GM23338 (cell line): ENCODE results near the gene SMG1. TPM values are rescaled to one million over a fixed set of nuclear protein-coding genes. Genes with fewer than 3 reads are reported as not detected.
"Not testable (repeated sequence)": the region's sequence is repeated elsewhere in the genome, so short reads cannot be mapped to it uniquely, and the experiment has no call there.

Source experiments
- ATAC-seq: fragments of 200-7000 bp; cut with Tn5 transposase; 3 replicates; pipeline ENCODE4 v1.9.1; 2020
- DNase-seq: peaks from one replicate; pipeline ENCODE4 v3.0.0-alpha.2; 2015; ENCODE audit warnings: low spot score
- H2AFZ ChIP-seq: fragments of 200-600 bp; sonication (generic); 2 replicates; pipeline ENCODE4 v1.8.0; 2016; ENCODE audit warnings: antibody characterized with exemption, mild to moderate bottlenecking, moderate library complexity
- H3F3A ChIP-seq: fragments of 200-600 bp; sonication (generic); replicated peaks from 2 replicates; pipeline ENCODE4 v1.8.0; 2017; ENCODE audit warnings: antibody characterized with exemption, mixed run types, low read depth
- H3K27ac ChIP-seq: fragments of 200-600 bp; sonication (generic); 2 replicates; pipeline ENCODE4 v1.6.1; 2016; ENCODE audit warnings: low read depth
- H3K27me3 ChIP-seq: fragments of 200-600 bp; sonication (generic); 2 replicates; pipeline ENCODE4 v1.8.0; 2016; ENCODE audit warnings: mild to moderate bottlenecking, mixed run types, moderate library complexity; ENCODE audit not compliant: insufficient read depth
- H3K36me3 ChIP-seq: fragments of 200-600 bp; sonication (generic); 2 replicates; pipeline ENCODE4 v1.8.0; 2016; ENCODE audit warnings: mild to moderate bottlenecking; ENCODE audit not compliant: insufficient read depth
- H3K4me1 ChIP-seq: fragments of 200-600 bp; sonication (generic); 2 replicates; pipeline ENCODE4 v1.8.0; 2016; ENCODE audit warnings: mild to moderate bottlenecking, moderate library complexity; ENCODE audit not compliant: insufficient read depth
- H3K4me2 ChIP-seq: fragments of 200-600 bp; sonication (generic); 2 replicates; pipeline ENCODE4 v1.7.1; 2017; ENCODE audit warnings: mixed run types
- H3K4me3 ChIP-seq: fragments of 200-600 bp; sonication (generic); 2 replicates; pipeline ENCODE4 v1.6.1; 2016; ENCODE audit warnings: mixed run types
- H3K79me2 ChIP-seq: fragments of 200-600 bp; sonication (generic); replicated peaks from 2 replicates; pipeline ENCODE4 v1.8.0; 2017; ENCODE audit warnings: mild to moderate bottlenecking; ENCODE audit not compliant: insufficient read depth
- H3K9me2 ChIP-seq: fragments of 200-600 bp; sonication (generic); 2 replicates; pipeline ENCODE4 v1.8.0; 2017; ENCODE audit not compliant: insufficient read depth
- H4K20me1 ChIP-seq: fragments of 200-600 bp; sonication (generic); replicated peaks from 2 replicates; pipeline ENCODE4 v1.8.0; 2017; ENCODE audit warnings: mild to moderate bottlenecking; ENCODE audit not compliant: insufficient read depth
- H3K27ac Mint-ChIP-seq: 2 replicates; pipeline ENCODE4 v1.8.0; 2020; ENCODE audit warnings: inconsistent platforms, mild to moderate bottlenecking, moderate library complexity, mixed read lengths
- H3K27me3 Mint-ChIP-seq: 3 replicates; pipeline ENCODE4 v1.8.0; 2022; ENCODE audit warnings: low read depth, mild to moderate bottlenecking, moderate library complexity, mixed read lengths, inconsistent platforms; ENCODE audit not compliant: insufficient read depth, poor library complexity
- H3K36me3 Mint-ChIP-seq: 3 replicates; pipeline ENCODE4 v1.8.0; 2021; ENCODE audit warnings: low read depth, mild to moderate bottlenecking, inconsistent platforms, moderate library complexity, mixed read lengths
- H3K4me1 Mint-ChIP-seq: 3 replicates; pipeline ENCODE4 v1.8.0; 2020; ENCODE audit warnings: mild to moderate bottlenecking, inconsistent platforms, mixed read lengths
- H3K4me3 Mint-ChIP-seq: 3 replicates; pipeline ENCODE4 v1.8.0; 2021; ENCODE audit warnings: moderate library complexity, mild to moderate bottlenecking, inconsistent platforms, mixed read lengths
- H3K9me3 Mint-ChIP-seq: 3 replicates; pipeline ENCODE4 v1.8.0; 2020; ENCODE audit warnings: moderate library complexity, mild to moderate bottlenecking, inconsistent platforms, mixed read lengths
- polyA plus RNA-seq: library from polyadenylated mRNA; unstranded; fragments of >200 nt; fragmentation: Nextera tagmentation; extraction: Ambion mirVana; gene quantifications from 2 replicates; pipeline ENCODE4 v1.2.1, GENCODE V29; 2016
- total RNA-seq: library from RNA; depleted of rRNA; stranded (reverse); fragments of >200 nt; shearing (Covaris generic); gene quantifications from 2 replicates; pipeline ENCODE4 v1.2.3, GENCODE V29; 2014

SMG1 gene
- total and polyA plus RNA-seq, 2 experiments from 2014 or later, result 18.6 to 119 TPM

DNA sequence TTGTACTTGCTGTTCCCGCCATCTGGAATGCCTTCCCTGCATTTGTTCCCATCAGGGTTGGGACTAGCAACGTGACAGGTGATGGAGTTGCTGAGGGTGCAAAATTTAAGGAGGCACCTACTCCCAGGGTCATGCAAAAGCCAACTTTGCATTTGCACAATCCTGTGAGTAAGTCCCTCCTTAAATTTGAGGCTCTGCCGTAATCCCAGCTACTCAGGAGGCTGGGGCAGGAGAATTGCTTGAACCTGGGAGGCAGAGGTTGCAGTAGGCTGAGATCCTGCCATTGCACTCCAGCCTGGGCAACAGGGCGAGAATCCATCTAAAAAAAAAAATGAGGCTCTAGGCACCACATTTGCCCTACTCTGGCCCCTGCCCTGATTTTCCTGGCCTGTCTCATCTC is 3.9 kb upstream of the SMG1 start:
- H3K36me3 ChIP-seq, H3K4me2 ChIP-seq, H3K9me2 ChIP-seq, H3K9me3 Mint-ChIP-seq, H3K27me3 ChIP-seq, H3K79me2 ChIP-seq, H3K36me3 Mint-ChIP-seq, H3F3A ChIP-seq, H3K4me3 ChIP-seq, H3K4me3 Mint-ChIP-seq, H2AFZ ChIP-seq, H4K20me1 ChIP-seq, ATAC-seq, H3K4me1 ChIP-seq, H3K27ac Mint-ChIP-seq, H3K27ac ChIP-seq, DNase-seq: not testable (repeated sequence)
- Mint-ChIP-seq H3K27me3 (peaks cover 13% of the 10 kb centered on the region), H3K4me1 (peaks cover 11% of the 10 kb centered on the region; the same call in 2 of the 3 replicates)

DNA sequence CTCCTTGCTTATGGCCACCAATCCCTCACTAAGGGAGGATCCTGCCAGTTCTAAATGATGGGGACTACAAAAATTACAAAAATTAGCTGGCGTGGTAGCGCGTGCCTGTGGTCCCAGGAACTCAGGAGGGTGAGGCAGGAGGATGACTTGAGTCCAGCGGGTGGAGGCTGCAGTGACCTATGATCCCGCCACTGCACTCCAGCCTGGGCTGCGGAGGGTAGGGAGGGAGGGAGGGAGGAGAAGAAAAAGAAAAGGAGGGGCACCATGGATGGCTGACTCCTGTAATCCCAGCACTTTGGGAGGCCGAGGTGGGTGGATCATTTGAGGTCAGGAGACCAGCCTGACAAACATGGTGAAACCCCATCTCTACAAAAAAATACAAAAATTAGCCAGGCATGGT is 1.9 kb upstream of the SMG1 start:
- not testable (repeated sequence) for H3K36me3 Mint-ChIP-seq, H3K4me3 ChIP-seq, H3K27ac Mint-ChIP-seq, DNase-seq, H3K27me3 ChIP-seq, H3K27ac ChIP-seq, H3K4me1 Mint-ChIP-seq, ATAC-seq, H3F3A ChIP-seq, H3K4me1 ChIP-seq, H3K36me3 ChIP-seq, H3K9me2 ChIP-seq, H3K4me2 ChIP-seq, H3K9me3 Mint-ChIP-seq, H3K27me3 Mint-ChIP-seq, H2AFZ ChIP-seq
- H3K4me3 Mint-ChIP-seq, result peak overlapping the region; percentile 84; the same call in 1 of the 3 replicates
- Histone ChIP-seq H3K79me2 (peaks cover 25% of the 10 kb centered on the region), H4K20me1 (peaks cover 17% of the 10 kb centered on the region)

DNA sequence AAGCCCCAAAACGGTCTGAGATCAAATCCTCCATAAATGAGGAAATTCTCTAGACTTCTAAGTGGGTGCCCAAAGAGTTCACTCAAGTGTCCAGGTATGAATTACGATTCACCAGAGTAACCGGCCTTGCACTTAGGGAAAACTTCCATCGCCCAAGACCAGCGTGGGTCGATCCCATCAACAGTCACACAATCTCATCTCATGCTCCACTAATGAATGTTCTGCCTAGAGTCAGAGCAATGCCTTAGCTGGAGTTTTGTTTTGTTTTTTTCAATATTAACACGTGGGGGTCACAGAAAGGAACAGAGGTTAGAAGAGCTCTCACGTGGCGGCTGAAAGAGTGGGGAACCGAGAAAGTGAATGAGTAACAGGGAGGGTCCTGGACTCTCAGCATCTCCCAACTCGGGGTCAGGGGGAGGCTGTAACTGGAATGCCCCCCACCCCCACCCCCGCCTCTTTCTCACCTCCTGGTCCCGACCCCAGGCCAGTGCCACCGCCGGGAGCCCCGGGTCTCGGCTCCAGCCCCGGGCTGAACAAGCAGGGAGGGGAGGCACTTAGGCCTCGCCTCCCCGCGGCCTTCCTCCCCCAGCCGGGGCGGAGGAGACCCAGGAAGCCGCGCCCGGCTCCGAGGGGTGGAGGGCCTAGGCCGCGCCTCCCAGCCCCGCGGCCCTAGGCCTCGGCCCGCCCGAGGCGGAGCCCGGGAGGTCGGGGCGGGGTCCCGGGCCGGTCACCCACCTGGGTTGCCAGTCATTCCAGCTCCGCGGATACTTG is 808 bp downstream of the SMG1 start:
- ATAC-seq (peak; percentile 78), DNase-seq (peak; percentile 63)
- H3K36me3 Mint-ChIP-seq, H3K27me3 Mint-ChIP-seq, H3F3A ChIP-seq, H3K27me3 ChIP-seq, H2AFZ ChIP-seq, H3K9me3 Mint-ChIP-seq, H3K9me2 ChIP-seq, H3K36me3 ChIP-seq, H3K4me1 ChIP-seq, H3K4me1 Mint-ChIP-seq: not testable (repeated sequence)
- H3K4me3 Mint-ChIP-seq, result peak overlapping the region; percentile 95
- H4K20me1 ChIP-seq, result peaks cover 26% of the 10 kb centered on the region
- H3K27ac Mint-ChIP-seq, result peak overlapping the region; percentile 96
- H3K4me2 ChIP-seq, result peak overlapping the region; percentile 89
- peak overlapping the region; percentile 98 for H3K4me3 ChIP-seq
- H3K27ac ChIP-seq, result peak overlapping the region; percentile 94
- peaks cover 52% of the 10 kb centered on the region for H3K79me2 ChIP-seq

DNA sequence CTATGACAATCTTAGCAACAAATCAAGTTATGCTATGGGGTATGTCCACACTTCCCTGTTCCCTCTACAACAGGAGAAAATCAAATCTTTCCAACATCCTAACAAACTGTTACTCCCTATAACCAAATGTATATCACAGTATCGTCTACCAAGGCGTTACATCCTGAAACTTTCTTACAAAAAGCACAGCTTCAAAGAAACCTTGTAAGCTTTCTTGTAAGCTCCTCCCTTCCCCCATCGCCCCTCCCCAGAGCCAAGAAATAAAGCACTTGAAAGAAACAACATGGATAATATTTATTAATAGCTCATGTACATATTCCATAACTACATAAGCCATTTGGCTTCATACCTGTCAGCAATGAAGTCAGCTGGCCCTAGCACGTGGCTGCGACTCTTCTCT is 2.3 kb downstream of the SMG1 start:
- H3K27ac Mint-ChIP-seq, result peak overlapping the region; percentile 57; the same call in 1 of the 2 replicates
- not testable (repeated sequence) for DNase-seq, H3K36me3 Mint-ChIP-seq, H3K27me3 ChIP-seq, H3K9me2 ChIP-seq, H3K9me3 Mint-ChIP-seq, H3K36me3 ChIP-seq, H3K4me1 Mint-ChIP-seq, ATAC-seq, H2AFZ ChIP-seq, H3K27ac ChIP-seq, H3K4me1 ChIP-seq, H3K27me3 Mint-ChIP-seq, H3F3A ChIP-seq
- H3K4me2 ChIP-seq, result peak overlapping the region; percentile 89
- peak overlapping the region; percentile 95 for H3K4me3 Mint-ChIP-seq
- peaks cover 38% of the 10 kb centered on the region for H4K20me1 ChIP-seq
- H3K4me3 ChIP-seq, result peak overlapping the region; percentile 98
- peaks cover 66% of the 10 kb centered on the region for H3K79me2 ChIP-seq

DNA sequence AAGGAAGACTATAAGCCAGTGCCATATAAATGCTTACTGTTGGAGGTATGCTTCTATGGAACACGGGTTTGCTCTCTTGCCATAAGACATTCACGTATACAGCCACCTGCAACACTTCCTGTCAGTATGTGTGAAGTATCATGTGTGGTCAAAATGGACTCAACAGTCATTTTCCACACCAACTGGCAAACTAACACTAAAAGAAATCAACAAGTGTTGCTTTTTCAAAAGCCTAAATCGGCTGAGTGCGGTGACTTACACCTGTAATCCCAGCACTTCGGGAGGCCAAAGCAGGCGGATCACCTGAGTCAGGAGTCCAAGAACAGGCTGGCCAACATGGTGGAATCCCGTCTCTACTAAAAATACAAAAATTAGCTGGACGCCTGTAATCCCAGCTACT is 3.1 kb downstream of the SMG1 start:
- not testable (repeated sequence) for H3K4me1 Mint-ChIP-seq, H3K36me3 Mint-ChIP-seq, H3F3A ChIP-seq, H3K27ac ChIP-seq, H3K9me2 ChIP-seq, H3K27ac Mint-ChIP-seq, H3K36me3 ChIP-seq, ATAC-seq, H3K4me1 ChIP-seq, DNase-seq, H3K9me3 Mint-ChIP-seq, H3K27me3 Mint-ChIP-seq, H3K4me3 Mint-ChIP-seq, H2AFZ ChIP-seq, H3K27me3 ChIP-seq
- H4K20me1 ChIP-seq, result peaks cover 42% of the 10 kb centered on the region
- peak overlapping the region; percentile 89; the same call in 1 of the 2 replicates for H3K4me2 ChIP-seq
- 0 out of 2 replicates have a peak overlapping the region, but pooled peaks have one; percentile 98 for H3K4me3 ChIP-seq
- peaks cover 74% of the 10 kb centered on the region for H3K79me2 ChIP-seq

DNA sequence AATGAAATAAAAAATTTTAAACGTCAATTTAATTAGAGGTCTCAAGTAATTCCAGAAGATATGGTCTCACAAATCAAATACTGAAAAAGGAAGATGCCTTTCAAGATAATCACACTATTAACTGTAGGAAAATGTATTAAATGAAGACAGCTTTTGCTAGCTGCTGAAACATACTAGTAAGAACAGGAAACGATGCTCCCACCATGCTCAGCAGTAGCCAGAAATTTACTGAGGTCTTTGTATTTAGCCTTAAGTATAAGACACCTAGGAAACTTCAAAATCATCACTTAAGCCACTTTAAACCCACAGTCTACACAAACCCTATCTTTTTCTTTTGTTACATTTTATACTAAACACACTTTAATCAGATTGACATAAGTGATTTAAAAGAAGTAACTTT is 16.6 kb downstream of the SMG1 start:
- H3K4me1 ChIP-seq, DNase-seq, H3K4me3 ChIP-seq, H2AFZ ChIP-seq, H3F3A ChIP-seq, H3K27ac Mint-ChIP-seq, H3K4me1 Mint-ChIP-seq, ATAC-seq, H3K27me3 ChIP-seq, H3K36me3 ChIP-seq, H3K36me3 Mint-ChIP-seq, H3K27ac ChIP-seq, H3K4me2 ChIP-seq, H3K27me3 Mint-ChIP-seq, H3K4me3 Mint-ChIP-seq, H3K9me2 ChIP-seq, H3K9me3 Mint-ChIP-seq: not testable (repeated sequence)
- peaks cover 100% of the 10 kb centered on the region for H3K79me2 ChIP-seq
- peaks cover 33% of the 10 kb centered on the region for H4K20me1 ChIP-seq
